Upper lobe of right lung (tissue), 1 donor: ENCODE measurements around the gene NELL1. TPM values are rescaled to one million over a fixed set of nuclear protein-coding genes. Genes with fewer than 3 reads are reported as not detected.

Experiments
- ATAC-seq: fragments of 200-7000 bp; cut with Tn5 transposase; one replicate; pipeline ENCODE4 v1.9.1; 2020; ENCODE audit warnings: mild to moderate bottlenecking, moderate library complexity
- DNase-seq: peaks from one replicate; pipeline ENCODE4 v3.0.0-alpha.2; 2020
- H3K27ac ChIP-seq: fragments of 200-600 bp; one replicate; pipeline ENCODE4 v1.8.0; 2022
- H3K27me3 ChIP-seq: fragments of 200-600 bp; one replicate; pipeline ENCODE4 v1.8.0; 2022; ENCODE audit warnings: mild to moderate bottlenecking
- H3K36me3 ChIP-seq: fragments of 200-600 bp; one replicate; pipeline ENCODE4 v1.8.0; 2022
- H3K4me1 ChIP-seq: fragments of 200-600 bp; one replicate; pipeline ENCODE4 v1.8.0; 2022
- H3K4me3 ChIP-seq: fragments of 200-600 bp; one replicate; pipeline ENCODE4 v1.8.0; 2022; ENCODE audit warnings: mild to moderate bottlenecking
- H3K9me3 ChIP-seq: fragments of 200-600 bp; one replicate; pipeline ENCODE4 v1.8.0; 2022
- intact Hi-C: fragments of 100-400 bp; cut with DNase I; formaldehyde crosslinking; loops from one replicate; pipeline ENCODE4 v1.11.0; 2022
- total RNA-seq: library from RNA; stranded (reverse); fragmentation: NEBNext Ultra II Directional; extraction: Animal tissue kit (Norgen Biotek cat#: 25700); gene quantifications from one replicate; pipeline ENCODE4 v1.2.1, GENCODE V29; 2021
- TF ChIP-seq, protein P1 (sequence below): fragments of 200-600 bp; IDR thresholded peaks from one replicate; pipeline ENCODE4 v1.8.0; 2022; ENCODE audit warnings: antibody characterized with exemption
- donor health status: DM: no; HTN: yes; CAD: no; lungs with severe emphysema.

The NELL1 gene
- total RNA-seq, 1 donor from 2014 or later, result not detected

- H3K36me3 ChIP-seq, result no peaks in the 10 kb centered on the region
- DNase-seq, result no peak
- ATAC-seq, result no peak
- intact Hi-C loops, result no loop called here
- H3K27ac ChIP-seq, result no peak overlapping the region
- TF ChIP-seq, protein P1, sequence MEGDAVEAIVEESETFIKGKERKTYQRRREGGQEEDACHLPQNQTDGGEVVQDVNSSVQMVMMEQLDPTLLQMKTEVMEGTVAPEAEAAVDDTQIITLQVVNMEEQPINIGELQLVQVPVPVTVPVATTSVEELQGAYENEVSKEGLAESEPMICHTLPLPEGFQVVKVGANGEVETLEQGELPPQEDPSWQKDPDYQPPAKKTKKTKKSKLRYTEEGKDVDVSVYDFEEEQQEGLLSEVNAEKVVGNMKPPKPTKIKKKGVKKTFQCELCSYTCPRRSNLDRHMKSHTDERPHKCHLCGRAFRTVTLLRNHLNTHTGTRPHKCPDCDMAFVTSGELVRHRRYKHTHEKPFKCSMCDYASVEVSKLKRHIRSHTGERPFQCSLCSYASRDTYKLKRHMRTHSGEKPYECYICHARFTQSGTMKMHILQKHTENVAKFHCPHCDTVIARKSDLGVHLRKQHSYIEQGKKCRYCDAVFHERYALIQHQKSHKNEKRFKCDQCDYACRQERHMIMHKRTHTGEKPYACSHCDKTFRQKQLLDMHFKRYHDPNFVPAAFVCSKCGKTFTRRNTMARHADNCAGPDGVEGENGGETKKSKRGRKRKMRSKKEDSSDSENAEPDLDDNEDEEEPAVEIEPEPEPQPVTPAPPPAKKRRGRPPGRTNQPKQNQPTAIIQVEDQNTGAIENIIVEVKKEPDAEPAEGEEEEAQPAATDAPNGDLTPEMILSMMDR, result no peak
- H3K4me1 ChIP-seq, result no peaks in the 10 kb centered on the region
- no peaks in the 10 kb centered on the region for H3K27me3 ChIP-seq
- no peaks in the 10 kb centered on the region for H3K9me3 ChIP-seq
- H3K4me3 ChIP-seq, result no peak overlapping the region
Measured at GRCh38 chr11:20933086-20933485, 263.7 kb downstream of the NELL1 start.

DNA sequence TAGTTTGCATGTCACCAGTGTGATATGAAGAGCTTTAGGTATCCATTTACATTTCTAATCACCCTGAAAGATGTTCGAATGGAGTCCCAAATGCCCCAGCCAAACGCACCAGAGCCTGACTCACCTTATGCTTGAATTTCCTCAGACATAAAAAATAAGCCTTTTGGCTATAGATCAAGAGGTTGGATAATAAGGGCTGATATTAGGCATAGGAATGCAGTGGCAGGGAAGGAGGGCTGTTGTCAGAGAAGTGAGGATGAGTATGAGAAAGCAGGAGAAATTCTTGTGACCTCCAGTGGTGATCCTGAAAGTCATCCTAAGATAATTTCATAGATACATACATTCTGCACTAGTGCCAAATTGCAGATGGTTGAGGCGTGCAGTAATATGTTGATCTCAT lies 264.6 kb downstream of the NELL1 start:
- Histone ChIP-seq H3K4me3 (no peak overlapping the region), H3K36me3 (no peaks in the 10 kb centered on the region), H3K9me3 (no peaks in the 10 kb centered on the region), H3K27me3 (no peaks in the 10 kb centered on the region), H3K4me1 (no peaks in the 10 kb centered on the region), H3K27ac (no peak overlapping the region)
- intact Hi-C loops, result no loop called here
- TF ChIP-seq, protein P1, result no peak
- DNase-seq (no peak), ATAC-seq (no peak)

DNA sequence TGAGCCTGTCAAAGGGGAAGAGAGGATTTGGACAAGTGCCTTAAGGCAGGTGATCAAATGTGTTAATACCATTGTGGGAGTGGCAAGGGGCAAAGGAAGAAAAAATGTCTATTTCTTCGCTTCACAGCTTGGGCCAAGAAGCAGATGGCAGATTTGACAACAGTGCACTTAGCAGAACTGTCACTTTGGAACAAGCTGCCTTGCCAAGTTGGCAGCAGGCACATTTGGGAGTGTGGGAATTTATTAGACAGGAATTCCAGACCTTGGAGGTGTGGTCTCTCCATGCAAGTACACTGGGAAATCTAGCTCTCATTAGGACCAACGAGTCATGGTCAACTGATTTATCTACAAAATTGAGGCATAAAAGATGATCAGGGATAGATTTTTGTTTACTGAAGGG lies 265.1 kb downstream of the NELL1 start:
- DNase-seq, result no peak
- intact Hi-C loops, result no loop called here
- H3K27ac ChIP-seq, result no peak overlapping the region
- H3K4me3 ChIP-seq, result no peak overlapping the region
- no peaks in the 10 kb centered on the region for H3K36me3 ChIP-seq
- no peaks in the 10 kb centered on the region for H3K9me3 ChIP-seq
- H3K4me1 ChIP-seq, result no peaks in the 10 kb centered on the region
- no peaks in the 10 kb centered on the region for H3K27me3 ChIP-seq
- ATAC-seq, result no peak
- TF ChIP-seq, protein P1, result no peak

DNA sequence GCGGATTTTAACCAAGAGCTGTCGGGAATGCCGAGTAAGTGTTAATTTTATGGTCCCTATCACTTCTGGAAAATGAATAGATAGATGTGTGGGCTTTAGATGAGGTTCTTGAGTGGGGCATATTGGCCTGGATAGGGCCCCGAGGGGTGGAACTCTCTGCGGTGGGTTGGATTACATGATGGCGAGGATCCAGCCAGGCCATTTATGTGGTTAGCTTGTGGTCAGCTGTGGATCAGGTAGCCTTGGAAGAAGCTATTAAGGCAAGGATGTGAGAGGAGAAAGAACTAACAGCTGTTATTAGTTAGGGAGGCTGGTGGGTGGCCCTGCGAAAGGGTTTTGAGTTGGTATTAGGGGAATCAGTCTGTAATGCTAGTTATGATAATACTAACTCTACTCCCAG lies 268.4 kb downstream of the NELL1 start:
- intact Hi-C loops, result no loop called here
- no peak overlapping the region for H3K4me3 ChIP-seq
- ATAC-seq (no peak), DNase-seq (no peak)
- no peaks in the 10 kb centered on the region for H3K4me1 ChIP-seq
- no peaks in the 10 kb centered on the region for H3K36me3 ChIP-seq
- H3K27me3 ChIP-seq, result no peaks in the 10 kb centered on the region
- H3K27ac ChIP-seq, result no peak overlapping the region
- TF ChIP-seq, protein P1, result no peak
- H3K9me3 ChIP-seq, result no peaks in the 10 kb centered on the region

- ATAC-seq (no peak), DNase-seq (no peak)
- no peaks in the 10 kb centered on the region for H3K9me3 ChIP-seq
- no peaks in the 10 kb centered on the region for H3K4me1 ChIP-seq
- intact Hi-C loops, result no loop called here
- no peaks in the 10 kb centered on the region for H3K27me3 ChIP-seq
- H3K4me3 ChIP-seq, result no peak overlapping the region
- H3K27ac ChIP-seq, result no peak overlapping the region
- TF ChIP-seq, protein P1, result no peak
- H3K36me3 ChIP-seq, result no peaks in the 10 kb centered on the region
Measured at GRCh38 chr11:20949585-20949984, 280.2 kb downstream of the NELL1 start.

DNA sequence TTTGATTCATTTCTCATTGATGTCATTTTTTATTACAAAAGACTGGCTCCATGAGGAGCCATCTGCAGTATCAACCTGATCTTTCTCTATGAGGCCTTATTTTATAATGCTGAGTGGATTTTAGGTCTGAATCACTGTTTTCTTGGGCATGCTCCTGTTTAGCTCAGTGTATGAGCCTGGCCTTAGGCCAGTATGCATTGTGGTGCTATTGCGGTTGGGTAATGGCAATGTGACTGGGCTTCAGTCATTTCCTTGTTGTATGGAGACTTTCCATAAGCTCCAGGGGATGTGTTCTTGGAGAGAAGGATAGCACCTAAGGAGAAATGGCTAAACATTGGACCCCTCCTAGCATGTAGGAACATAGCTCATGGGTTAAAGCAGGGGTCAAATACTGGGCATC lies 293.2 kb downstream of the NELL1 start:
- H3K27me3 ChIP-seq, result no peaks in the 10 kb centered on the region
- no peaks in the 10 kb centered on the region for H3K9me3 ChIP-seq
- ATAC-seq (no peak), DNase-seq (no peak)
- TF ChIP-seq, protein P1, result no peak
- no peak overlapping the region for H3K4me3 ChIP-seq
- intact Hi-C loops, result no loop called here
- no peaks in the 10 kb centered on the region for H3K36me3 ChIP-seq
- no peaks in the 10 kb centered on the region for H3K4me1 ChIP-seq
- no peak overlapping the region for H3K27ac ChIP-seq
